CD14-positive monocyte (primary cell): ENCODE data around the gene CDH22. TPM values are rescaled to one million over a fixed set of nuclear protein-coding genes. Genes with fewer than 3 reads are reported as not detected.

Experiments used
- DNase-seq, 3 donors: peaks; one replicate each; pipeline ENCODE4 v3.0.0-alpha.2; 2011 to 2022
- H2AFZ ChIP-seq: 2 replicates; pipeline ENCODE4 v1.6.0; 2012; ENCODE audit warnings: mild to moderate bottlenecking, low read depth, low read length, inconsistent platforms; ENCODE audit not compliant: insufficient read depth, poor library complexity, severe bottlenecking
- H3K27ac ChIP-seq, 2 donors: 1 replicate in 1 of 2; 2 replicates in 1 of 2; pipeline ENCODE4 v1.5.1; 2012 to 2013; ENCODE audit warnings: low read length in 2 of 2, control low read depth in 1 of 2, inconsistent platforms in 1 of 2, low read depth in 1 of 2, mild to moderate bottlenecking in 1 of 2
- H3K27me3 ChIP-seq, 2 donors: one replicate each; pipeline versions ENCODE4 v1.6.0 to v1.6.1; 2011 to 2013; ENCODE audit warnings: low read length in 2 of 2; ENCODE audit not compliant: control insufficient read depth in 2 of 2, insufficient read depth in 2 of 2
- H3K36me3 ChIP-seq, 2 donors: replicated peaks in 1 of 2; 1 replicate in 1 of 2; 2 replicates in 1 of 2; pipeline versions ENCODE4 v1.5.1 to v1.6.1; 2012 to 2013; ENCODE audit warnings: low read length in 2 of 2, control low read depth in 1 of 2, inconsistent platforms in 1 of 2, mild to moderate bottlenecking in 1 of 2; ENCODE audit not compliant: insufficient read depth in 2 of 2, control insufficient read depth in 1 of 2
- H3K4me1 ChIP-seq, 2 donors: 1 replicate in 1 of 2; 2 replicates in 1 of 2; pipeline versions ENCODE4 v1.5.1 to v1.6.1; 2012 to 2013; ENCODE audit warnings: low read length in 2 of 2, control low read depth in 1 of 2, inconsistent platforms in 1 of 2, mild to moderate bottlenecking in 1 of 2, moderate library complexity in 1 of 2; ENCODE audit not compliant: insufficient read depth in 2 of 2, control insufficient read depth in 1 of 2
- H3K4me2 ChIP-seq: replicated peaks from 2 replicates; pipeline ENCODE3; 2012; ENCODE audit warnings: low read length, moderate library complexity, mild to moderate bottlenecking; ENCODE audit not compliant: poor library complexity, severe bottlenecking; ENCODE audit errors: extremely low read depth
- H3K4me3 ChIP-seq, 3 experiments: fragments of 200-600 bp in 1 of 3; sonication (generic) in 1 of 3; replicated peaks in 1 of 3; 1 replicate in 2 of 3; 2 replicates in 1 of 3; pipeline ENCODE4 v1.5.1; 2011 to 2013; ENCODE audit warnings: low read length in 3 of 3, mild to moderate bottlenecking in 3 of 3, control low read depth in 2 of 3, low read depth in 2 of 3, inconsistent platforms in 1 of 3, moderate library complexity in 1 of 3
- H3K79me2 ChIP-seq: 2 replicates; pipeline ENCODE4 v1.6.0; 2012; ENCODE audit warnings: mild to moderate bottlenecking, control low read depth, inconsistent platforms, low read length, moderate library complexity; ENCODE audit not compliant: insufficient read depth
- H3K9ac ChIP-seq: 2 replicates; pipeline ENCODE4 v1.6.0; 2017; ENCODE audit warnings: low read length, mild to moderate bottlenecking; ENCODE audit not compliant: insufficient read depth, poor library complexity, severe bottlenecking
- H3K9me3 ChIP-seq, 2 donors: replicated peaks in 1 of 2; 1 replicate in 1 of 2; 2 replicates in 1 of 2; pipeline versions ENCODE4 v1.5.1 to v1.6.1; 2012 to 2013; ENCODE audit warnings: low read length in 2 of 2, control low read depth in 1 of 2; ENCODE audit not compliant: control insufficient read depth in 1 of 2, insufficient read depth in 1 of 2
- H4K20me1 ChIP-seq: 2 replicates; pipeline ENCODE4 v1.6.0; 2012; ENCODE audit warnings: mild to moderate bottlenecking, low read length, control low read depth, moderate library complexity; ENCODE audit not compliant: insufficient read depth
- H3K27ac Mint-ChIP-seq, 7 donors: one replicate each; pipeline ENCODE4 v1.8.0; 2020; ENCODE audit warnings: mild to moderate bottlenecking in 7 of 7, mixed read lengths in 7 of 7, moderate library complexity in 6 of 7, inconsistent platforms in 2 of 7
- H3K27me3 Mint-ChIP-seq, 3 donors: one replicate each; pipeline ENCODE4 v1.8.0; 2021 to 2022; ENCODE audit warnings: low read depth in 3 of 3, mild to moderate bottlenecking in 3 of 3, mixed read lengths in 3 of 3, moderate library complexity in 3 of 3, inconsistent platforms in 1 of 3
- H3K36me3 Mint-ChIP-seq, 2 donors: one replicate each; pipeline ENCODE4 v1.8.0; 2020; ENCODE audit warnings: mixed read lengths in 2 of 2, inconsistent platforms in 1 of 2, mild to moderate bottlenecking in 1 of 2
- H3K4me1 Mint-ChIP-seq: one replicate; pipeline ENCODE4 v1.8.0; 2020; ENCODE audit warnings: mild to moderate bottlenecking, mixed read lengths
- H3K4me3 Mint-ChIP-seq, 2 donors: one replicate each; pipeline ENCODE4 v1.8.0; 2020; ENCODE audit warnings: mild to moderate bottlenecking in 2 of 2, mixed read lengths in 2 of 2, moderate library complexity in 1 of 2
- H3K9me3 Mint-ChIP-seq, 7 donors: one replicate each; pipeline ENCODE4 v1.8.0; 2020 to 2022; ENCODE audit warnings: mixed read lengths in 7 of 7, mild to moderate bottlenecking in 6 of 7, moderate library complexity in 6 of 7, inconsistent platforms in 2 of 7
- WGBS: methylation state at CpG from one replicate; pipeline ENCODE4 v1.1.5; 2013; ENCODE audit warnings: missing lambda C conversion rate; ENCODE audit not compliant: insufficient coverage; 5-methylcytosine and 5-hydroxymethylcytosine counted together
- intact Hi-C, 2 donors: fragments of 100-400 bp; cut with micrococcal nuclease; formaldehyde crosslinking; loops; one replicate each; pipeline versions ENCODE4 v1.15.0 to v1.15.1; 2023
- polyA plus RNA-seq, 3 donors: library from polyadenylated mRNA; depleted of rRNA in 1 of 3; unstranded in 2 of 3; stranded (reverse) in 1 of 3; fragments of 300-500 nt in 2 of 3; fragments of >200 nt in 1 of 3; fragmentation: Illumina TruSeq in 2 of 3; gene quantifications; 1 replicate in 2 of 3; 2 replicates in 1 of 3; pipeline ENCODE4 v1.2.3, GENCODE V29; 2012 to 2021
- TF ChIP-seq, protein P1 (sequence below): fragments of 200-600 bp; IDR thresholded peaks from one replicate; pipeline ENCODE4 v1.8.0; 2022; ENCODE audit warnings: antibody characterized with exemption, mild to moderate bottlenecking

The CDH22 gene
- polyA plus RNA-seq, 3 donors = not detected

DNA sequence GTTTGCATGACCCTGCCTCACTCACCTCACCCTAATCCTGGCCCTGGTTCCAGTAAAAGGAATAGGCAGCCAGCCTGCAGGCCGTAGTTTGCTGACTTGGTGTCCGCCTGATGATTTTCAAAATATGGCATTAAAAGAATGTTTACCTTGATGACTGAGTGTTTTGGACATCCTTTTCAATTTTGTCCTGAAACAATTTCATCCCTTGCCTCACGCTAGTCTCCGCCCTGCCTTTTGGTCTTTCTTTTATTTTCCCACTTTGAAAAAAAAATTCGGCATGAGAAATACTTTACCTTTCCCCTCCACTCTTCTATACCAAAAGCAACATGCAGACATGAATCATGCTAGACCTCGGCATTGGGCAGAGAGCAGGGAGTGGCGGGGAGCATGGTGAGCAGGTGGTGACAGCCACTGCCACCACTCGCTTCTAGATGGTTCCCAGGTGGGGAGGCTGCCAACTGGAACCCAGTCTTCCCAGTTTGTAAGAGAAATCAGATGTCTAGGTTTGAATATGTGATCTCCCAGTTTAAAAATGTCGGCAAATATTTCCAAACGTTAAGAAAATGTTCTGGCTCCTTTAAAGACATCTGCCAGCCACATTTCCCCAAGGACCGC lies 180.8 kb downstream of the CDH22 start:
- intact Hi-C loops = no loop called here
- peaks cover 6% of the 10 kb centered on the region for H4K20me1 ChIP-seq
- 86% methylated on average over 2 of the region's 11 CpGs for WGBS
- H3K27me3 ChIP-seq = peaks cover 0 to 7% of the 10 kb centered on the region in 2 donors
- Mint-ChIP-seq H3K27me3 (peaks cover 28 to 44% (median 28%) of the 10 kb centered on the region in 3 donors), H3K36me3 (peaks cover 14 to 33% of the 10 kb centered on the region in 2 donors), H3K27ac (peak overlapping the region in 1 of 7 donors; percentile 31), H3K9me3 (peaks cover 0 to 2% (median 0%) of the 10 kb centered on the region in 7 donors), H3K4me1 (peaks cover under 1% of the 10 kb centered on the region), H3K4me3 (no peak overlapping the region)
- H3K79me2 ChIP-seq = no peaks in the 10 kb centered on the region
- H3K4me1 ChIP-seq = no peaks in the 10 kb centered on the region
- H3K4me3 ChIP-seq = no peak overlapping the region
- no peak overlapping the region for H3K4me2 ChIP-seq
- no peak overlapping the region for H3K9ac ChIP-seq
- peaks cover 0 to 16% of the 10 kb centered on the region in 2 donors for H3K36me3 ChIP-seq
- H2AFZ ChIP-seq = no peak overlapping the region
- no peaks in the 10 kb centered on the region for H3K9me3 ChIP-seq
- no peak for DNase-seq
- no peak overlapping the region for H3K27ac ChIP-seq
- TF ChIP-seq, protein P1, sequence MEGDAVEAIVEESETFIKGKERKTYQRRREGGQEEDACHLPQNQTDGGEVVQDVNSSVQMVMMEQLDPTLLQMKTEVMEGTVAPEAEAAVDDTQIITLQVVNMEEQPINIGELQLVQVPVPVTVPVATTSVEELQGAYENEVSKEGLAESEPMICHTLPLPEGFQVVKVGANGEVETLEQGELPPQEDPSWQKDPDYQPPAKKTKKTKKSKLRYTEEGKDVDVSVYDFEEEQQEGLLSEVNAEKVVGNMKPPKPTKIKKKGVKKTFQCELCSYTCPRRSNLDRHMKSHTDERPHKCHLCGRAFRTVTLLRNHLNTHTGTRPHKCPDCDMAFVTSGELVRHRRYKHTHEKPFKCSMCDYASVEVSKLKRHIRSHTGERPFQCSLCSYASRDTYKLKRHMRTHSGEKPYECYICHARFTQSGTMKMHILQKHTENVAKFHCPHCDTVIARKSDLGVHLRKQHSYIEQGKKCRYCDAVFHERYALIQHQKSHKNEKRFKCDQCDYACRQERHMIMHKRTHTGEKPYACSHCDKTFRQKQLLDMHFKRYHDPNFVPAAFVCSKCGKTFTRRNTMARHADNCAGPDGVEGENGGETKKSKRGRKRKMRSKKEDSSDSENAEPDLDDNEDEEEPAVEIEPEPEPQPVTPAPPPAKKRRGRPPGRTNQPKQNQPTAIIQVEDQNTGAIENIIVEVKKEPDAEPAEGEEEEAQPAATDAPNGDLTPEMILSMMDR = no peak

- intact Hi-C loops = no loop called here
- Histone ChIP-seq H3K27me3 (peaks cover 0 to 4% of the 10 kb centered on the region in 2 donors), H4K20me1 (peaks cover 13% of the 10 kb centered on the region)
Measured at GRCh38 chr20:46126440-46127056, 181.8 kb downstream of the CDH22 start.

More at GRCh38 chr20:46126440-46127056, 181.8 kb downstream of the CDH22 start:
- H3K36me3 Mint-ChIP-seq = peaks cover 23 to 43% of the 10 kb centered on the region in 2 donors
- WGBS = 100% methylated on average over 2 of the region's 5 CpGs
- H3K4me3 Mint-ChIP-seq = no peak overlapping the region
- H3K79me2 ChIP-seq = no peaks in the 10 kb centered on the region
- peaks cover 23 to 39% (median 27%) of the 10 kb centered on the region in 3 donors for H3K27me3 Mint-ChIP-seq
- H3K9ac ChIP-seq = no peak overlapping the region
- no peak overlapping the region for H3K4me2 ChIP-seq
- no peak overlapping the region for H3K4me3 ChIP-seq
- TF ChIP-seq, protein P1 = no peak
- DNase-seq = no peak
- no peak overlapping the region for H2AFZ ChIP-seq
- H3K27ac ChIP-seq = no peak overlapping the region
- peaks cover 5% of the 10 kb centered on the region for H3K4me1 Mint-ChIP-seq
- peaks cover 0 to 25% of the 10 kb centered on the region in 2 donors for H3K36me3 ChIP-seq
- peaks cover 2 to 4% of the 10 kb centered on the region in 2 donors for H3K4me1 ChIP-seq
- H3K9me3 ChIP-seq = no peaks in the 10 kb centered on the region
- no peak overlapping the region for H3K27ac Mint-ChIP-seq
- peaks cover 0 to 2% (median 0%) of the 10 kb centered on the region in 7 donors for H3K9me3 Mint-ChIP-seq

Other genes with a start within 250 kb of the CDH22 start
- 10 to 100 TPM in 1 of 3 donors, 1 to 10 TPM in 2; 4.5 to 10.2 (median 6.0) TPM for gene NCOA5, start 218.5 kb downstream of the CDH22 start, polyA plus RNA-seq
- 10 to 100 TPM; 14.4 to 26.1 (median 18.8) TPM for gene CD40, start 190.2 kb downstream of the CDH22 start, polyA plus RNA-seq
- gene ELMO2, start 98.1 kb upstream of the CDH22 start, polyA plus RNA-seq = 10 to 100 TPM; 35.3 to 53.1 (median 42.3) TPM
- under 1 TPM in 1 of 3 donors, not detected in 2; 0.04 TPM for gene ZNF334, start 205.1 kb upstream of the CDH22 start, polyA plus RNA-seq
- gene OCSTAMP, start 242.2 kb upstream of the CDH22 start, polyA plus RNA-seq = not detected